Measurements from ENCODE around the gene IFT22.
A peak's percentile ranks its signal among the peaks of the same experiment; 100 is the strongest.

DNA sequence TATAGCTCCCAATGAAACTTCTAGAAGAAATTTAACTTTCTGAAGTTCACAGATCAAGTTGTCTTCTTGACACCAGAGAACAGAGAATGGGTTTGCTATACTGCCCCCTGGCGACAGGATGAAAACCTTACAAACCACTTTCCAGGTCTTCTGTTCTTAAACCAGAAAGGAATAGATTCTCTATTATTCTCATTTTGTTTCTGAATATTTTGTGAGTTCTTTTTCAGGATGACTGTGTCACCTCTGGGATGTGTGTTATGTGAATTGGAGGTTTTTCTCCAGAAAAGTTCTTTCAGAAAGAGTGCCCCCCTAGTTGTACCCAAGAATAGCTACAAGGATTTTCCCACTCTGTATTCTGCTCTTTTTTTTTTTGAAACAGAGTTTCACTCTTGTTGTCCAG, 6.3 kb downstream of the IFT22 start:
- TF ChIP-seq POLR2A (IDR thresholded peaks at IDR 0.05): no peak
- TF ChIP-seq, protein P1, sequence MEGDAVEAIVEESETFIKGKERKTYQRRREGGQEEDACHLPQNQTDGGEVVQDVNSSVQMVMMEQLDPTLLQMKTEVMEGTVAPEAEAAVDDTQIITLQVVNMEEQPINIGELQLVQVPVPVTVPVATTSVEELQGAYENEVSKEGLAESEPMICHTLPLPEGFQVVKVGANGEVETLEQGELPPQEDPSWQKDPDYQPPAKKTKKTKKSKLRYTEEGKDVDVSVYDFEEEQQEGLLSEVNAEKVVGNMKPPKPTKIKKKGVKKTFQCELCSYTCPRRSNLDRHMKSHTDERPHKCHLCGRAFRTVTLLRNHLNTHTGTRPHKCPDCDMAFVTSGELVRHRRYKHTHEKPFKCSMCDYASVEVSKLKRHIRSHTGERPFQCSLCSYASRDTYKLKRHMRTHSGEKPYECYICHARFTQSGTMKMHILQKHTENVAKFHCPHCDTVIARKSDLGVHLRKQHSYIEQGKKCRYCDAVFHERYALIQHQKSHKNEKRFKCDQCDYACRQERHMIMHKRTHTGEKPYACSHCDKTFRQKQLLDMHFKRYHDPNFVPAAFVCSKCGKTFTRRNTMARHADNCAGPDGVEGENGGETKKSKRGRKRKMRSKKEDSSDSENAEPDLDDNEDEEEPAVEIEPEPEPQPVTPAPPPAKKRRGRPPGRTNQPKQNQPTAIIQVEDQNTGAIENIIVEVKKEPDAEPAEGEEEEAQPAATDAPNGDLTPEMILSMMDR (IDR thresholded peaks at IDR 0.05): peak in 2 of 4 experiments; percentile 17 to 50

Measured in sigmoid colon (tissue), 3 donors.